ENCODE measurements around the gene JAM2.
"Not testable (repeated sequence)": the region's sequence is repeated elsewhere in the genome, so short reads cannot be mapped to it uniquely, and the experiment has no call there.

JAM2 gene

GRCh38 chr21:25638660-25639550, at the start of gene JAM2:
Gene JAM2 (plus strand): TSS chr21:25639258. CDS start chr21:25639822, 564 bp downstream.
- no peak for DNase-seq

GRCh38 chr21:25589887-25590286, 49.2 kb upstream of the JAM2 start:
- no peak for DNase-seq

GRCh38 chr21:25607151-25608043, 31.7 kb upstream of the JAM2 start, which contains the start of gene MRPL39:
Gene MRPL39 (minus strand): TSS chr21:25607481. CDS start chr21:25607475, 6 bp downstream.
- peak; percentile 82 for DNase-seq

GRCh38 chr21:25608044-25608737, 30.9 kb upstream of the JAM2 start:
- DNase-seq, result peak; percentile 50

GRCh38 chr21:25614441-25614840, 24.6 kb upstream of the JAM2 start:
- no peak for DNase-seq

- DNase-seq, result no peak
Observed at GRCh38 chr21:25615880-25616279, 23.2 kb upstream of the JAM2 start.

- DNase-seq, result no peak
Observed at GRCh38 chr21:25619198-25619597, 19.9 kb upstream of the JAM2 start.

- DNase-seq, result no peak
Observed at GRCh38 chr21:25624511-25624910, 14.5 kb upstream of the JAM2 start.

- DNase-seq, result no peak
Observed at GRCh38 chr21:25625036-25625435, 14.0 kb upstream of the JAM2 start.

GRCh38 chr21:25625776-25626555, 13.1 kb upstream of the JAM2 start:
- DNase-seq, result not testable (repeated sequence)

GRCh38 chr21:25626757-25627156, 12.3 kb upstream of the JAM2 start:
- no peak for DNase-seq

GRCh38 chr21:25632296-25632695, 6.8 kb upstream of the JAM2 start:
- no peak for DNase-seq

- no peak for DNase-seq
Observed at GRCh38 chr21:25635310-25635709, 3.7 kb upstream of the JAM2 start.

- no peak for DNase-seq
Observed at GRCh38 chr21:25636727-25637126, 2.3 kb upstream of the JAM2 start.

GRCh38 chr21:25637851-25638659, 1.0 kb upstream of the JAM2 start:
- DNase-seq, result no peak

GRCh38 chr21:25639551-25640201, 618 bp downstream of the JAM2 start:
- no peak for DNase-seq

- DNase-seq, result no peak
Observed at GRCh38 chr21:25640202-25640942, 1.3 kb downstream of the JAM2 start.

- no peak for DNase-seq
Observed at GRCh38 chr21:25640943-25641292, 1.9 kb downstream of the JAM2 start.

GRCh38 chr21:25643486-25643885, 4.4 kb downstream of the JAM2 start:
- no peak for DNase-seq

- no peak for DNase-seq
Observed at GRCh38 chr21:25646474-25646873, 7.4 kb downstream of the JAM2 start.
